GM21360 (cell line): ENCODE measurements around the gene PRMT7.

Source experiments
- ATAC-seq: cut with Tn5 transposase; IDR thresholded peaks from one replicate; pipeline ENCODE4 v1.9.1; 2021; ENCODE audit warnings: mild to moderate bottlenecking, moderate library complexity; ENCODE audit not compliant: unreplicated experiment

PRMT7 gene

GRCh38 chr16:68345958-68346635 lies 35.3 kb downstream of the PRMT7 start:
- ATAC-seq, result no peak

DNA sequence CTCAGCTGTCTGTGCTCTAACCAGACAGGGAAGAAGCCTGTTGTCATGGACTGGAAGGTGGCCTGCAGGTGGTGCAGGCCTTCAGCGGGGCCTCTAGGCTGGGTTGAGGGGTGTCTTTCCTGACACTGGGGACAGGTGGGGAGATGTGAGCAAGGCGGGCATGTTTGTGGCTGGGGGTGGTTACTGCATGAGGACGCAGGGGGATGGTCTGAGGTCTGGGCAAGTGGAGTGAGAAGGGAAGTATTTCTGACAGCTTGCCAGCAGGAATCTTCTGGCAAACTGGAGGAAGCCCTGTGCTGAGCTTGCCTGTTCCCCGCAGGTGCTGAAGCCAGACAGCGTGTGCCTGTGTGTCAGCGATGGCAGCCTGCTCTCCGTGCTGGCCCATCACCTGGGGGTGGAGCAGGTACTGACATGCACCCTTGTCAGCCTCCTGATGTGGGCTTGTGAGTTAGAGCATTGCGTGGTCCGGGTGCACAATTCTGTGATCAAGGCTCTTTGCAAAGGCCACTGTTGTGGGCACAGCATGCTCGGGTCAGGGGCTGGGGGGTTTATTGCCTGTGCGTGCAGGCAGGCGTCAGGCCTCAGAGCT lies 36.2 kb downstream of the PRMT7 start:
- no peak for ATAC-seq

GRCh38 chr16:68347605-68348004 lies 36.8 kb downstream of the PRMT7 start:
- ATAC-seq, result no peak

GRCh38 chr16:68348639-68349445 lies 38.0 kb downstream of the PRMT7 start:
- ATAC-seq, result no peak

- no peak for ATAC-seq
These were observed 39.1 kb downstream of the PRMT7 start for GRCh38 chr16:68349838-68350410.

- ATAC-seq, result no peak
These were observed 40.1 kb downstream of the PRMT7 start for GRCh38 chr16:68350813-68351350.

DNA sequence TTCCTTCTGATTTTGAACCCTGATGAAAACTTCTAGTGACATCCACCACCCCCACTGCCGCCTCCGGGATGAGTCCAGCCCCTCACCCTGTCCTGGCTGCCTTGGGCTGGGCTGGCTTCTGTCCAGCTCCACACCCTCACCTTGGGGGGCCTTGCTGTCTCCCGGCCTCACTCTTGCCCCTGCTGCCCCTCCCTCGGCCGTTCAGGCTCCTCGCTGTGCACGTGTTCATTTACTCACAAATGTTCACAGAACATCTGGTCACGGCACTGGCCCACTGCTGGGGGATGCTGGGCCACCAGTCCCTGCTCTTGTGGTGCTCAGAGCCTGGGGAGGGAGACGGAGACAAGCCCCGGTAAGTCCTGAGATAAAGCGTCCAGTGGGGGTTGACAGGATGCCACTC lies 40.6 kb downstream of the PRMT7 start:
- no peak for ATAC-seq

GRCh38 chr16:68351991-68352431 lies 41.2 kb downstream of the PRMT7 start:
- no peak for ATAC-seq

DNA sequence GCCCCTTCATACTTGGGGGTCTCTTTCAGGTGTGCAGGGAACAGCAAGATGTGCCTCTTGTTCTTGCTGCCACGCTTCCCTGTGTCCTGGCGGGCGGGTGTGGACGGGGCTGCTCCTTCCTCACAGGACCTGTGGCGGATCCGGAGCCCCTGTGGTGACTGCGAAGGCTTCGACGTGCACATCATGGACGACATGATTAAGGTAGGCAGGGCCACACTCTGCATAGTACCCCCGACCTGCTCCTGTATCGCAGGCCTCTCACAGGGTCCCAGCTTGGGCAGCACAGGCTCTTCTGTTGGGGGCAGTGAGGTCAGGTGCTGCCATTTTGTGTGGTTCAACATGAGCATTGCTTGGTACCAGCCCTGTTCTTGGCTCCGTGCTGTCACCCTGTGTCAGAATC lies 42.5 kb downstream of the PRMT7 start:
- ATAC-seq, result no peak

- no peak for ATAC-seq
These were observed 44.0 kb downstream of the PRMT7 start for GRCh38 chr16:68354816-68355215.

- ATAC-seq, result no peak
These were observed 44.8 kb downstream of the PRMT7 start for GRCh38 chr16:68355447-68356248.

DNA sequence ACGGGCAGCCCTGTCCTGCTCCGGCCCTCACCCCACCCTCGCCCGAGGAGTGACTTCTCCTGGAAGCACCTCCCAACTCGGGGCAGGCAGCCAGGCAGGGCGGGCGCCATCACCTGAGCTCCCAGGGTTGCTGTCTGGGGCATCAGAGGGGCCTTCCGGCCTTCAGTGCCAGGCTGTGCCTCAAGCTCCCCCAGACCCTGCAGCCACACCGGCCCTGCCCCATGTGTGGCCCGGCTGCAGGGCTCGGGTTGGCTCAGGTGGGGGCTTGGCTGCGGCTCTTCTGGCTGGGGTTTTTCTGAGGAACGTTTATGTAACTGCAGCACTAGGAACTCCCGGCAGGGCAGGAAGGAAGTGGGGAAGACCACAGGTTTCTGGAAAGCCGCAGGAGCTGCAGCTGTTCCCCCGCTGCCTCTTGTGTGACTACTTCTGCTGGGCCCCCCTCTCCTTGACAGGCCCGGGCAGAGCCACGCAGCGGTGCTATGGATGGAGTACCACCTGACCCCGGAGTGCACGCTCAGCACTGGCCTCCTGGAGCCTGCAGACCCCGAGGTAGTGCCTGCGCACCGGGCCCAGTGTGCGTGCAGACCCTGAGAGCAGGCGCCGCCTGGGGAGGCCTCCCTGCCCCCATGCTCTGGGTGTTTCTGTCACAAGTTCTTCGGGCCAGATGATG lies 45.6 kb downstream of the PRMT7 start:
- peak; percentile 72 for ATAC-seq

DNA sequence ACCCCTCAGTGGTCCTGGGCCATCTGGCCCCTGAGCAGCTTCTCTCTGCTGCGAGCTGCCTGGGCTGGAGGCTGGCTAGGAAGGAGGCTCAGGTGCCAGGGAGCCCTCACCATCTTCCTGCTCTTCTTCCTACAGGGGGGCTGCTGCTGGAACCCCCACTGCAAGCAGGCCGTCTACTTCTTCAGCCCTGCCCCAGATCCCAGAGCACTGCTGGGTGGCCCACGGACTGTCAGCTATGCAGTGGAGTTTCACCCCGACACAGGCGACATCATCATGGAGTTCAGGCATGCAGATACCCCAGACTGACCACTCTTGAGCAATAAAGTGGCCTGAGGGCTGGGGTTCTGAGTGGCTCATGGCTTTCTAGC lies 46.1 kb downstream of the PRMT7 start:
- no peak for ATAC-seq

GRCh38 chr16:68357521-68357922 lies 46.7 kb downstream of the PRMT7 start:
- ATAC-seq, result no peak

- no peak for ATAC-seq
These were observed 47.1 kb downstream of the PRMT7 start for GRCh38 chr16:68357923-68358322.

- ATAC-seq, result no peak
These were observed 48.1 kb downstream of the PRMT7 start for GRCh38 chr16:68358951-68359350.

GRCh38 chr16:68359398-68360191 lies 48.8 kb downstream of the PRMT7 start:
- ATAC-seq, result no peak

- ATAC-seq, result no peak
These were observed 49.7 kb downstream of the PRMT7 start for GRCh38 chr16:68360547-68360946.

GRCh38 chr16:68360956-68361355 lies 50.1 kb downstream of the PRMT7 start:
- no peak for ATAC-seq
